SK-N-SH treated with all-trans-retinoic acid at 6 μM for 48 hours (cell line): ENCODE measurements around the gene TH.

Source experiments
- ATAC-seq: fragments of 200-7000 bp; cut with Tn5 transposase; 3 replicates; pipeline ENCODE4 v1.9.1; 2020; ENCODE audit warnings: mild to moderate bottlenecking, moderate library complexity
- ARNTL ChIP-seq: fragments of 450-650 bp; formaldehyde crosslinking; IDR thresholded peaks from 2 replicates; pipeline ENCODE4 v1.5.0; 2020; ENCODE audit warnings: low read depth, mild to moderate bottlenecking, moderate library complexity, borderline replicate concordance
- BACH2 ChIP-seq: fragments of 250-450 bp; sonication (Bioruptor Pico); IDR thresholded peaks from 2 replicates; pipeline ENCODE4 v1.9.0; 2021; ENCODE audit warnings: mild to moderate bottlenecking, borderline replicate concordance
- CSDC2 ChIP-seq: fragments of 250-450 bp; sonication (Bioruptor Pico); IDR thresholded peaks from 2 replicates; pipeline ENCODE4 v1.5.0; 2020; ENCODE audit warnings: mild to moderate bottlenecking, moderate library complexity
- GLIS3 ChIP-seq: fragments of 250-450 bp; sonication (Bioruptor Pico); IDR thresholded peaks from 2 replicates; pipeline ENCODE4 v1.5.0; 2020; ENCODE audit warnings: mild to moderate bottlenecking, moderate library complexity
- ISL1 ChIP-seq: fragments of 250-450 bp; sonication (Bioruptor Pico); IDR thresholded peaks from 2 replicates; pipeline ENCODE4 v2.1.2; 2022; ENCODE audit warnings: mild to moderate bottlenecking, moderate library complexity
- OSR1 ChIP-seq: fragments of 250-450 bp; sonication (Bioruptor Pico); IDR thresholded peaks from 2 replicates; pipeline ENCODE4 v1.8.0; 2022; ENCODE audit warnings: moderate library complexity, mild to moderate bottlenecking, inconsistent platforms
- PPARA ChIP-seq: fragments of 250-450 bp; sonication (Bioruptor Pico); IDR thresholded peaks from 2 replicates; pipeline ENCODE4 v1.5.0; 2020; ENCODE audit warnings: mild to moderate bottlenecking, borderline replicate concordance
- RARB ChIP-seq: fragments of 250-450 bp; sonication (Bioruptor Pico); IDR thresholded peaks from 2 replicates; pipeline ENCODE4 v1.8.0; 2021; ENCODE audit warnings: mild to moderate bottlenecking, moderate library complexity
- SNAI2 ChIP-seq: fragments of 250-450 bp; sonication (Bioruptor Pico); IDR thresholded peaks from 2 replicates; pipeline ENCODE4 v1.5.0; 2020; ENCODE audit warnings: mild to moderate bottlenecking, moderate library complexity
- TCF4 ChIP-seq: fragments of 250-450 bp; sonication (Bioruptor Pico); IDR thresholded peaks from 2 replicates; pipeline ENCODE4 v1.8.0; 2021; ENCODE audit warnings: mild to moderate bottlenecking, moderate library complexity, borderline replicate concordance
- TOX ChIP-seq: fragments of 250-450 bp; sonication (Bioruptor Pico); IDR thresholded peaks from 2 replicates; pipeline ENCODE4 v1.8.0; 2021; ENCODE audit warnings: mild to moderate bottlenecking, moderate library complexity, borderline replicate concordance
- ZC3H10 ChIP-seq: fragments of 250-450 bp; sonication (Bioruptor Pico); IDR thresholded peaks from 2 replicates; pipeline ENCODE4 v1.5.1; 2021; ENCODE audit warnings: mild to moderate bottlenecking, moderate library complexity
- ZFP3 ChIP-seq: fragments of 250-450 bp; sonication (Bioruptor Pico); IDR thresholded peaks from 2 replicates; pipeline ENCODE4 v1.5.0; 2020; ENCODE audit warnings: mild to moderate bottlenecking, moderate library complexity
- ZFP30 ChIP-seq: fragments of 450-650 bp; formaldehyde crosslinking; IDR thresholded peaks from 2 replicates; pipeline ENCODE4 v1.5.0; 2022; ENCODE audit warnings: mild to moderate bottlenecking, moderate library complexity
- ZNF70 ChIP-seq: fragments of 450-650 bp; formaldehyde crosslinking; IDR thresholded peaks from 2 replicates; pipeline ENCODE4 v1.5.0; 2020; ENCODE audit warnings: mild to moderate bottlenecking, moderate library complexity
- ZNF8 ChIP-seq: fragments of 450-650 bp; formaldehyde crosslinking; IDR thresholded peaks from 2 replicates; pipeline ENCODE4 v1.5.0; 2020; ENCODE audit warnings: mild to moderate bottlenecking, moderate library complexity
- TF ChIP-seq, protein P1 (sequence below): fragments of 250-450 bp; sonication (Bioruptor Pico); IDR thresholded peaks from 2 replicates; pipeline ENCODE4 v1.8.0; 2021; ENCODE audit warnings: low read depth, mild to moderate bottlenecking, moderate library complexity, borderline replicate concordance
- TF ChIP-seq, protein P2 (sequence below): fragments of 250-450 bp; sonication (Bioruptor Pico); IDR thresholded peaks from 2 replicates; pipeline ENCODE4 v1.5.0; 2020; ENCODE audit warnings: mild to moderate bottlenecking, moderate library complexity
- TF ChIP-seq, protein P3 (sequence below): fragments of 250-450 bp; sonication (Bioruptor Pico); IDR thresholded peaks from 2 replicates; pipeline ENCODE4 v1.5.1; 2020; ENCODE audit warnings: low read depth, mild to moderate bottlenecking, moderate library complexity
- TF ChIP-seq, protein P4 (sequence below): fragments of 250-450 bp; sonication (Bioruptor Pico); IDR thresholded peaks from 2 replicates; pipeline ENCODE4 v1.5.1; 2021; ENCODE audit warnings: mild to moderate bottlenecking, moderate library complexity
- TF ChIP-seq, protein P5 (sequence below): fragments of 250-450 bp; sonication (Bioruptor Pico); IDR thresholded peaks from 2 replicates; pipeline ENCODE4 v1.8.0; 2020; ENCODE audit warnings: mild to moderate bottlenecking, moderate library complexity, borderline replicate concordance

The TH gene

DNA sequence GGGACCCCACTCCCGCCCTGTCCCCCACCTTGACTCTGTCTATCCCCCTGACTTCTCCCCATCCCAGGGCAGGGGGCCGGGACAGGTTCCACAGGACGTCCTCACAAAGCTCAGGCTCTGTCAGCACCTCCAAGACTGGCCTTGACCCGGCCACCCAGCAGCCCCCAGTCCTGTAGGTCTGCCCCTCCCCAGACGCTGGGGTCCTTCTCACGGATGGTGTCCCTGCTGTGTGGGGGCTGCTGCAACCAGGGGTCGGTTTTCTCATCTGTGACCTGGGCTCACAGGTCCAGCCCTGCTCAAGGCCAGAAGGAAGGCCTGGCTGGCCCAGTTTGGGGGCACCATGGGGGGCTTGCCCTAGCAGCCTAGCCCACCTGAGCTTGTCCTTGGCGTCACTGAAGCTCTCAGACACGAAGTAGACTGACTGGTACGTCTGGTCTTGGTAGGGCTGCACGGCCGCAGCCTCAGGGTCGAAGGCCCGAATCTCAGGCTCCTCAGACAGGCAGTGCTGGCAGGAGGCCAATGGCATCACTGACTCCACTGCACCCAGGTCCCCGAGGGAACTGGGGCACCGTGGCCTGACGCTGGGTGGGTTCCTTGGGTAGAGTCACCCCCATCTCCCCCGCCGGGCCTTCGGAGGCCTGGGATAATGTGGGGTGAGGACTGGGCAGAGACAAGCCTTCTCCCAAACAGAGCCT lies 6.6 kb downstream of the TH start (continued):
- TF ChIP-seq, protein P1, sequence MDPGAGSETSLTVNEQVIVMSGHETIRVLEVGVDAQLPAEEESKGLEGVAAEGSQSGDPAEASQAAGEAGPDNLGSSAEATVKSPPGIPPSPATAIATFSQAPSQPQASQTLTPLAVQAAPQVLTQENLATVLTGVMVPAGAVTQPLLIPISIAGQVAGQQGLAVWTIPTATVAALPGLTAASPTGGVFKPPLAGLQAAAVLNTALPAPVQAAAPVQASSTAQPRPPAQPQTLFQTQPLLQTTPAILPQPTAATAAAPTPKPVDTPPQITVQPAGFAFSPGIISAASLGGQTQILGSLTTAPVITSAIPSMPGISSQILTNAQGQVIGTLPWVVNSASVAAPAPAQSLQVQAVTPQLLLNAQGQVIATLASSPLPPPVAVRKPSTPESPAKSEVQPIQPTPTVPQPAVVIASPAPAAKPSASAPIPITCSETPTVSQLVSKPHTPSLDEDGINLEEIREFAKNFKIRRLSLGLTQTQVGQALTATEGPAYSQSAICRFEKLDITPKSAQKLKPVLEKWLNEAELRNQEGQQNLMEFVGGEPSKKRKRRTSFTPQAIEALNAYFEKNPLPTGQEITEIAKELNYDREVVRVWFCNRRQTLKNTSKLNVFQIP, result no peak
- TF ChIP-seq, all 23 proteins: peak for 0

- TF ChIP-seq ARNTL (CRISPR knock-in tag), result no peak
- TF ChIP-seq PPARA (CRISPR knock-in tag), result no peak
Observed at GRCh38 chr11:2164081-2164480, 7.5 kb downstream of the TH start.

GRCh38 chr11:2163428-2163978 lies 8.1 kb downstream of the TH start:
- ATAC-seq, result no peak
- no peak for TF ChIP-seq OSR1
- TF ChIP-seq SNAI2 (CRISPR knock-in tag), result no peak
- TF ChIP-seq ZNF8 (CRISPR knock-in tag), result no peak
- TF ChIP-seq ZC3H10 (CRISPR knock-in tag), result no peak
- TF ChIP-seq TOX (CRISPR knock-in tag), result no peak
- TF ChIP-seq BACH2 (CRISPR knock-in tag), result no peak
- no peak for TF ChIP-seq GLIS3 (CRISPR knock-in tag)
- no peak for TF ChIP-seq ZFP3 (CRISPR knock-in tag)
- TF ChIP-seq, protein P1, result no peak
- no peak for TF ChIP-seq TCF4 (CRISPR knock-in tag)
- TF ChIP-seq, protein P2, sequence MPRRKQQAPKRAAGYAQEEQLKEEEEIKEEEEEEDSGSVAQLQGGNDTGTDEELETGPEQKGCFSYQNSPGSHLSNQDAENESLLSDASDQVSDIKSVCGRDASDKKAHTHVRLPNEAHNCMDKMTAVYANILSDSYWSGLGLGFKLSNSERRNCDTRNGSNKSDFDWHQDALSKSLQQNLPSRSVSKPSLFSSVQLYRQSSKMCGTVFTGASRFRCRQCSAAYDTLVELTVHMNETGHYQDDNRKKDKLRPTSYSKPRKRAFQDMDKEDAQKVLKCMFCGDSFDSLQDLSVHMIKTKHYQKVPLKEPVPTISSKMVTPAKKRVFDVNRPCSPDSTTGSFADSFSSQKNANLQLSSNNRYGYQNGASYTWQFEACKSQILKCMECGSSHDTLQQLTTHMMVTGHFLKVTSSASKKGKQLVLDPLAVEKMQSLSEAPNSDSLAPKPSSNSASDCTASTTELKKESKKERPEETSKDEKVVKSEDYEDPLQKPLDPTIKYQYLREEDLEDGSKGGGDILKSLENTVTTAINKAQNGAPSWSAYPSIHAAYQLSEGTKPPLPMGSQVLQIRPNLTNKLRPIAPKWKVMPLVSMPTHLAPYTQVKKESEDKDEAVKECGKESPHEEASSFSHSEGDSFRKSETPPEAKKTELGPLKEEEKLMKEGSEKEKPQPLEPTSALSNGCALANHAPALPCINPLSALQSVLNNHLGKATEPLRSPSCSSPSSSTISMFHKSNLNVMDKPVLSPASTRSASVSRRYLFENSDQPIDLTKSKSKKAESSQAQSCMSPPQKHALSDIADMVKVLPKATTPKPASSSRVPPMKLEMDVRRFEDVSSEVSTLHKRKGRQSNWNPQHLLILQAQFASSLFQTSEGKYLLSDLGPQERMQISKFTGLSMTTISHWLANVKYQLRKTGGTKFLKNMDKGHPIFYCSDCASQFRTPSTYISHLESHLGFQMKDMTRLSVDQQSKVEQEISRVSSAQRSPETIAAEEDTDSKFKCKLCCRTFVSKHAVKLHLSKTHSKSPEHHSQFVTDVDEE, result no peak
- TF ChIP-seq, protein P3, sequence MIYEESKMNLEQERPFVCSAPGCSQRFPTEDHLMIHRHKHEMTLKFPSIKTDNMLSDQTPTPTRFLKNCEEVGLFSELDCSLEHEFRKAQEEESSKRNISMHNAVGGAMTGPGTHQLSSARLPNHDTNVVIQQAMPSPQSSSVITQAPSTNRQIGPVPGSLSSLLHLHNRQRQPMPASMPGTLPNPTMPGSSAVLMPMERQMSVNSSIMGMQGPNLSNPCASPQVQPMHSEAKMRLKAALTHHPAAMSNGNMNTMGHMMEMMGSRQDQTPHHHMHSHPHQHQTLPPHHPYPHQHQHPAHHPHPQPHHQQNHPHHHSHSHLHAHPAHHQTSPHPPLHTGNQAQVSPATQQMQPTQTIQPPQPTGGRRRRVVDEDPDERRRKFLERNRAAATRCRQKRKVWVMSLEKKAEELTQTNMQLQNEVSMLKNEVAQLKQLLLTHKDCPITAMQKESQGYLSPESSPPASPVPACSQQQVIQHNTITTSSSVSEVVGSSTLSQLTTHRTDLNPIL (CRISPR knock-in tag), result no peak
- TF ChIP-seq ISL1, result no peak
- TF ChIP-seq PPARA (CRISPR knock-in tag), result no peak
- no peak for TF ChIP-seq ZFP30 (CRISPR knock-in tag)
- TF ChIP-seq RARB (CRISPR knock-in tag), result no peak
- TF ChIP-seq CSDC2 (CRISPR knock-in tag), result no peak
- no peak for TF ChIP-seq ZNF70 (CRISPR knock-in tag)
- TF ChIP-seq, protein P4, sequence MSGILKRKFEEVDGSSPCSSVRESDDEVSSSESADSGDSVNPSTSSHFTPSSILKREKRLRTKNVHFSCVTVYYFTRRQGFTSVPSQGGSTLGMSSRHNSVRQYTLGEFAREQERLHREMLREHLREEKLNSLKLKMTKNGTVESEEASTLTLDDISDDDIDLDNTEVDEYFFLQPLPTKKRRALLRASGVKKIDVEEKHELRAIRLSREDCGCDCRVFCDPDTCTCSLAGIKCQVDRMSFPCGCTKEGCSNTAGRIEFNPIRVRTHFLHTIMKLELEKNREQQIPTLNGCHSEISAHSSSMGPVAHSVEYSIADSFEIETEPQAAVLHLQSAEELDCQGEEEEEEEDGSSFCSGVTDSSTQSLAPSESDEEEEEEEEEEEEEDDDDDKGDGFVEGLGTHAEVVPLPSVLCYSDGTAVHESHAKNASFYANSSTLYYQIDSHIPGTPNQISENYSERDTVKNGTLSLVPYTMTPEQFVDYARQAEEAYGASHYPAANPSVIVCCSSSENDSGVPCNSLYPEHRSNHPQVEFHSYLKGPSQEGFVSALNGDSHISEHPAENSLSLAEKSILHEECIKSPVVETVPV, result no peak
- TF ChIP-seq, protein P5, sequence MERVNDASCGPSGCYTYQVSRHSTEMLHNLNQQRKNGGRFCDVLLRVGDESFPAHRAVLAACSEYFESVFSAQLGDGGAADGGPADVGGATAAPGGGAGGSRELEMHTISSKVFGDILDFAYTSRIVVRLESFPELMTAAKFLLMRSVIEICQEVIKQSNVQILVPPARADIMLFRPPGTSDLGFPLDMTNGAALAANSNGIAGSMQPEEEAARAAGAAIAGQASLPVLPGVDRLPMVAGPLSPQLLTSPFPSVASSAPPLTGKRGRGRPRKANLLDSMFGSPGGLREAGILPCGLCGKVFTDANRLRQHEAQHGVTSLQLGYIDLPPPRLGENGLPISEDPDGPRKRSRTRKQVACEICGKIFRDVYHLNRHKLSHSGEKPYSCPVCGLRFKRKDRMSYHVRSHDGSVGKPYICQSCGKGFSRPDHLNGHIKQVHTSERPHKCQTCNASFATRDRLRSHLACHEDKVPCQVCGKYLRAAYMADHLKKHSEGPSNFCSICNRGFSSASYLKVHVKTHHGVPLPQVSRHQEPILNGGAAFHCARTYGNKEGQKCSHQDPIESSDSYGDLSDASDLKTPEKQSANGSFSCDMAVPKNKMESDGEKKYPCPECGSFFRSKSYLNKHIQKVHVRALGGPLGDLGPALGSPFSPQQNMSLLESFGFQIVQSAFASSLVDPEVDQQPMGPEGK (CRISPR knock-in tag), result no peak
- TF ChIP-seq, all 23 proteins: peak for 0

More at GRCh38 chr11:2164081-2164480, 7.5 kb downstream of the TH start:
- ATAC-seq, result no peak
